Measurements from ENCODE around the gene SEPTIN6. TPM values are rescaled to one million over a fixed set of nuclear protein-coding genes. Genes with fewer than 3 reads are reported as not detected.

SEPTIN6 gene
- total RNA-seq, 1 donor from 2014 or later, result 24.7 TPM

DNA sequence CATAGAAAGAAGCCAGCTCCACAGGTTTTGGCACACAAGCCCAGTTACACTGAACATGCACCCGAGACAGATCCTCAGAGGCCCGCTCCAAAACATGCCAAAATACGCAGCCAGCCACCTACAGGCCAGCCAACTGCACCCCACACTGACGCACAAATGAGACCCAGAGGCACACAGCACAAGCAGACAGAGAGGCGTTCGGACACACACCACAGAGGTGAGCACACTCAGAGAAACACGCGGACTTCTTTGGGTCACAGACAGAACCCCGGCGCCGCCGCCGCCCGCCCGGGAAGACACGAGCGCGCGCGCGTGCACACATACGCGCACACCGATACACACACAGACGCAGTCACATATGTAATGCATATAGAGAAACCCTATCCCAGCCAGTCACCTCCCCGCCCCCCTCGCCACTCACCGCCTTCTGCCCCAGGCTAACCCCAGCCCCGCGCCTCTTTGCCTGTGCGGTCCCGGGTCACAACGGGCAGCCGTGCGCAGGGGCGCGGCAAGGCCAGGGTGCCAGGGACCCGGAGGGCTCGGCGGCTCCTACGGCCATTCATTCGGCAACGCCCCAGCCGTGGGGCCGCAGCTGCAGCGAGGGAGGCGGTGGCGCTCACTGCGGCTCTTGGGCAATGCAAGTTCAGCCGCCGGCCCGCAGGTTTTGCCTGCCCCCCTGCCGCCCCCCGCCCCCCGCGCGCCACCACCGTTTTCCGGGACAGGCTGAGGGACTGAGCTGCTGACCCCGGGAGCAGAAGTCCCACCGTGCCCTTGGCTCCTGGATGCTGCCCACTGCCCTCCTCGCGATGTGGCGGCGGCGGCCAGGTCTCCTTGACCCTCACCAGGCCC lies 553 bp downstream of the SEPTIN6 start:
- Histone ChIP-seq H3K27me3 (ENCODE audit: insufficient read depth, low read length) (no peaks in the 10 kb centered on the region), H3K79me2 (ENCODE audit: insufficient read depth, low read length) (no peaks in the 10 kb centered on the region), H3K9me3 (ENCODE audit: insufficient read depth, low read depth, low read length) (no peaks in the 10 kb centered on the region), H2AFZ (ENCODE audit: low read depth, low read length) (peak overlapping the region; percentile 69), H3K4me1 (ENCODE audit: insufficient read depth, low read length) (no peaks in the 10 kb centered on the region), H3K4me3 (ENCODE audit: insufficient read depth, low read depth, low read length) (peak overlapping the region; percentile 64), H4K20me1 (ENCODE audit: insufficient read depth, low read length) (no peaks in the 10 kb centered on the region), H3K4me2 (ENCODE audit: low read length) (peak overlapping the region; percentile 88), H3K27ac (ENCODE audit: low read depth, low read length) (no peak overlapping the region), H3K36me3 (ENCODE audit: insufficient read depth, low read length) (no peaks in the 10 kb centered on the region), H3K9ac (ENCODE audit: low read length) (peak overlapping the region; percentile 69)
- DNase-seq (ENCODE audit: low read depth) (peak; percentile 23), FAIRE-seq (no peak)
- peaks cover 3% of the 10 kb centered on the region for H3K9me3 Mint-ChIP-seq (ENCODE audit: unreplicated experiment)
- H3K36me3 Mint-ChIP-seq (ENCODE audit: low read depth, unreplicated experiment), result no peaks in the 10 kb centered on the region
- peaks cover 3% of the 10 kb centered on the region for H3K4me1 Mint-ChIP-seq (ENCODE audit: low read depth, unreplicated experiment)
- H3K4me3 Mint-ChIP-seq (ENCODE audit: unreplicated experiment), result peak overlapping the region; percentile 97
- H3K27ac Mint-ChIP-seq (ENCODE audit: unreplicated experiment), result peak overlapping the region; percentile 71
- H3K27me3 Mint-ChIP-seq (ENCODE audit: low read depth, unreplicated experiment), result no peaks in the 10 kb centered on the region
- TF ChIP-seq EZH2 (IDR thresholded peaks at IDR 0.05; ENCODE audit: insufficient read depth, low read length), result no peak
- TF ChIP-seq, protein P1, sequence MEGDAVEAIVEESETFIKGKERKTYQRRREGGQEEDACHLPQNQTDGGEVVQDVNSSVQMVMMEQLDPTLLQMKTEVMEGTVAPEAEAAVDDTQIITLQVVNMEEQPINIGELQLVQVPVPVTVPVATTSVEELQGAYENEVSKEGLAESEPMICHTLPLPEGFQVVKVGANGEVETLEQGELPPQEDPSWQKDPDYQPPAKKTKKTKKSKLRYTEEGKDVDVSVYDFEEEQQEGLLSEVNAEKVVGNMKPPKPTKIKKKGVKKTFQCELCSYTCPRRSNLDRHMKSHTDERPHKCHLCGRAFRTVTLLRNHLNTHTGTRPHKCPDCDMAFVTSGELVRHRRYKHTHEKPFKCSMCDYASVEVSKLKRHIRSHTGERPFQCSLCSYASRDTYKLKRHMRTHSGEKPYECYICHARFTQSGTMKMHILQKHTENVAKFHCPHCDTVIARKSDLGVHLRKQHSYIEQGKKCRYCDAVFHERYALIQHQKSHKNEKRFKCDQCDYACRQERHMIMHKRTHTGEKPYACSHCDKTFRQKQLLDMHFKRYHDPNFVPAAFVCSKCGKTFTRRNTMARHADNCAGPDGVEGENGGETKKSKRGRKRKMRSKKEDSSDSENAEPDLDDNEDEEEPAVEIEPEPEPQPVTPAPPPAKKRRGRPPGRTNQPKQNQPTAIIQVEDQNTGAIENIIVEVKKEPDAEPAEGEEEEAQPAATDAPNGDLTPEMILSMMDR (IDR thresholded peaks at IDR 0.05; ENCODE audit: insufficient read depth, low read depth, low read length), result no peak

DNA sequence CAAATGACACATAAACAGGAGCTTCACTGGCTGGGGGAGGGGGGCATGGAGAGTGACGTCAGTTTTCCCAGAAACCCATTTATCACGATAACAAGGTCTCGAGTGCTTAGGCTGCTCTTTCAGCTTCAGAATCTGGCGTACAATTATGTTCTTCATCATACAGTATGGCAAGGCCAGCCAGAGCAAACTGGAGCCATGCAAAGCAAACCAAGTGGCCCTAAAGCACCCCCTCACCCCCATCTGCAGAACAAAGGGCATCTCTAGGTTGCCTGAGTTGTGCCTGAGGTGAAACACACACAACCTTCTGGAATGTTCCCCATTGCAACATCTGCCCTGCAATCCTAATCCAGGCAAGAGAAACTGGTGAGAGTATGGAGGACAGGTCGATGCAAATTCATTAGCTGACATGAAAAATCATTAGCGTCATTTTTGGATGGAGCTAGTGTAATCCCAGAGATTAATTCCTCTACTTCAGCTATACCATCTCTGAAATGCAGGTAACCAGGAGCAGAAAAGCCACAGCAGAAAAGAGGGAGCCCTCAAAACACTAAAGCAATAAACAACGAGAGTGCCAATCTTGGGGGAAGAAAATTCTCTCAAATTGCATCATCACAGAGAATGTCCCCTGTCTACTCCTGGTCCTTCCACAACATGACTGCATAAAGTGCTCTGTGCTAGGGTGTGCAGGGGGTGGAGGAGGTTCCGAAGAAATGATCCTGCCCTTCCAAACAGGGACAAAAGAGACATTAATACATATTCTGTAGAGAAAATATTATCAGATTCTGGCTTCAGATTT lies 1.8 kb downstream of the SEPTIN6 start:
- Mint-ChIP-seq H3K36me3 (ENCODE audit: low read depth, unreplicated experiment) (no peaks in the 10 kb centered on the region), H3K4me3 (ENCODE audit: unreplicated experiment) (peak overlapping the region; percentile 97), H3K4me1 (ENCODE audit: low read depth, unreplicated experiment) (peaks cover 6% of the 10 kb centered on the region), H3K27me3 (ENCODE audit: low read depth, unreplicated experiment) (no peaks in the 10 kb centered on the region), H3K27ac (ENCODE audit: unreplicated experiment) (peak overlapping the region; percentile 66), H3K9me3 (ENCODE audit: unreplicated experiment) (peaks cover 3% of the 10 kb centered on the region)
- no peak overlapping the region for H3K27ac ChIP-seq (ENCODE audit: low read depth, low read length)
- no peaks in the 10 kb centered on the region for H3K79me2 ChIP-seq (ENCODE audit: insufficient read depth, low read length)
- no peak overlapping the region for H2AFZ ChIP-seq (ENCODE audit: low read depth, low read length)
- no peak overlapping the region for H3K4me3 ChIP-seq (ENCODE audit: insufficient read depth, low read depth, low read length)
- no peak overlapping the region for H3K9ac ChIP-seq (ENCODE audit: low read length)
- H4K20me1 ChIP-seq (ENCODE audit: insufficient read depth, low read length), result no peaks in the 10 kb centered on the region
- peak; percentile 45 for DNase-seq (ENCODE audit: low read depth)
- H3K9me3 ChIP-seq (ENCODE audit: insufficient read depth, low read depth, low read length), result no peaks in the 10 kb centered on the region
- no peaks in the 10 kb centered on the region for H3K36me3 ChIP-seq (ENCODE audit: insufficient read depth, low read length)
- no peak for TF ChIP-seq EZH2 (IDR thresholded peaks at IDR 0.05; ENCODE audit: insufficient read depth, low read length)
- TF ChIP-seq, protein P1 (IDR thresholded peaks at IDR 0.05; ENCODE audit: insufficient read depth, low read depth, low read length), result no peak
- peak overlapping the region; percentile 88 for H3K4me2 ChIP-seq (ENCODE audit: low read length)
- H3K4me1 ChIP-seq (ENCODE audit: insufficient read depth, low read length), result no peaks in the 10 kb centered on the region
- H3K27me3 ChIP-seq (ENCODE audit: insufficient read depth, low read length), result no peaks in the 10 kb centered on the region
- peak; percentile 88 for FAIRE-seq

All from astrocyte (in vitro differentiated cells and primary cell).